NCI-H69 (cell line): ENCODE results near the gene IKBKE.

Experiments
- DNase-seq: peaks from one replicate; lab custom pipeline; 2025; lab: John Stamatoyannopoulos, UW

IKBKE gene

GRCh38 chr1:206469933-206470691, at the start of gene IKBKE:
TSS of gene IKBKE (plus strand) at chr1:206470476. CDS start at chr1:206473228, 2,752 bp downstream.
- peak; percentile 76 for DNase-seq

GRCh38 chr1:206421616-206422340, 48.5 kb upstream of the IKBKE start:
- DNase-seq, result no peak

- no peak for DNase-seq
Observed at GRCh38 chr1:206422525-206422924, 47.8 kb upstream of the IKBKE start.

- no peak for DNase-seq
Observed at GRCh38 chr1:206427291-206427690, 43.0 kb upstream of the IKBKE start.

- DNase-seq, result no peak
Observed at GRCh38 chr1:206429421-206429820, 40.9 kb upstream of the IKBKE start.

- no peak for DNase-seq
Observed at GRCh38 chr1:206430031-206430983, 40.0 kb upstream of the IKBKE start.

- no peak for DNase-seq
Observed at GRCh38 chr1:206435445-206435844, 34.8 kb upstream of the IKBKE start.

GRCh38 chr1:206438554-206438953, 31.7 kb upstream of the IKBKE start:
- DNase-seq, result no peak

GRCh38 chr1:206439205-206439604, 31.1 kb upstream of the IKBKE start:
- DNase-seq, result peak; percentile 57

- DNase-seq, result no peak
Observed at GRCh38 chr1:206441336-206441967, 28.8 kb upstream of the IKBKE start.

GRCh38 chr1:206442101-206442500, 28.2 kb upstream of the IKBKE start:
- no peak for DNase-seq

- DNase-seq, result no peak
Observed at GRCh38 chr1:206445116-206445515, 25.2 kb upstream of the IKBKE start.

- DNase-seq, result peak; percentile 48
Observed at GRCh38 chr1:206445911-206446356, 24.3 kb upstream of the IKBKE start.

- no peak for DNase-seq
Observed at GRCh38 chr1:206446688-206447421, 23.4 kb upstream of the IKBKE start.

- DNase-seq, result no peak
Observed at GRCh38 chr1:206447422-206447765, 22.9 kb upstream of the IKBKE start.

- no peak for DNase-seq
Observed at GRCh38 chr1:206447792-206448191, 22.5 kb upstream of the IKBKE start.

GRCh38 chr1:206448471-206448870, 21.8 kb upstream of the IKBKE start:
- no peak for DNase-seq

- DNase-seq, result no peak
Observed at GRCh38 chr1:206449565-206449964, 20.7 kb upstream of the IKBKE start.

- no peak for DNase-seq
Observed at GRCh38 chr1:206450281-206450680, 20.0 kb upstream of the IKBKE start.

- DNase-seq, result no peak
Observed at GRCh38 chr1:206451134-206451686, 19.1 kb upstream of the IKBKE start.

- no peak for DNase-seq
Observed at GRCh38 chr1:206453111-206453510, 17.2 kb upstream of the IKBKE start.
